Breast epithelium (tissue), 3 donors: ENCODE measurements around the gene RPUSD1.

Experiments used
- POLR2A ChIP-seq: fragments of 450-650 bp; IDR thresholded peaks from one replicate; pipeline ENCODE4 v1.6.1; 2016; ENCODE audit warnings: antibody characterized with exemption, mild to moderate bottlenecking, moderate library complexity
- POLR2AphosphoS5 ChIP-seq, 3 donors: sonication (generic); formaldehyde crosslinking; IDR thresholded peaks; one replicate each; pipeline ENCODE4 v1.6.1; 2017; ENCODE audit warnings: antibody characterized with exemption in 3 of 3
- TF ChIP-seq, protein P1 (sequence below), 3 donors: fragments of 450-650 bp; IDR thresholded peaks; one replicate each; pipeline ENCODE4 v1.5.1; 2016 to 2017; ENCODE audit warnings: antibody characterized with exemption in 3 of 3, mild to moderate bottlenecking in 3 of 3, moderate library complexity in 3 of 3

DNA sequence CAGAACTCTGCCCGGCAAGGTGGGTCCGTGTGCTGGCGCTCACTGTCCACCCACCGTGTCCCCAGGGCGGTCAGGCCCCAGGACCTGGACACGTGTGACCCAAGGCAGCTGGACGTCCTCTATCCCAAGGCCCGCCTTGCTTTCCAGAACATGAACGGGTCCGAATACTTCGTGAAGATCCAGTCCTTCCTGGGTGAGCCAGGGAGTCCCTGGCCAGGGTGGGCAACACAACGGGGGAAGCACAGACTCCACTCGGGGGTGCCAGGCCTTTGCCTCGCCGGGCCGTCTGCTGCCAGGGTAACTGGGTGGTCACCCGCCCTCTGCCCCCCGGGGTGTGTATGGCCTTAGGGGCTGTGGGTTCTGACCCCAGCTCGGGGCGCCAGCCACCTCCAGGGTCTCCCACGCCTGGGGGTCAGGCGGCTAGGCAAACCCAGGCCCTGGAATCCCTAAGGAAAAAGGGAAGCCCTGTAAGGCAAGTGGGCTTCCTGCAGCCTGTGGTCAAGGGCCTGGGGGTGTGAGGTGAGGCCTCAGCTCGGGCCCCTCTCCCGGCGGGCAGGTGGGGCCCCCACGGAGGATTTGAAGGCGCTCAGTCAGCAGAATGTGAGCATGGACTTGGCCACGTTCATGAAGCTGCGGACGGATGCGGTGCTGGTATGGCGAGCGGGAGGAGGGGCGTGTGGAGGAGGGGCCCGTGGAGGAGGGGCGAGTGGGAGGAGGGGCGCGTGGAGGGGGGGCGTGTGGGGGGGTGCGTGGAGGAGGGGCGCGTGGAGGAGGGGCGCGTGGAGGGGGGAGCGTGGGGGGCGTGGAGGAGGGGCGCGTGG is 21.2 kb downstream of the RPUSD1 start:
- TF ChIP-seq, protein P1, sequence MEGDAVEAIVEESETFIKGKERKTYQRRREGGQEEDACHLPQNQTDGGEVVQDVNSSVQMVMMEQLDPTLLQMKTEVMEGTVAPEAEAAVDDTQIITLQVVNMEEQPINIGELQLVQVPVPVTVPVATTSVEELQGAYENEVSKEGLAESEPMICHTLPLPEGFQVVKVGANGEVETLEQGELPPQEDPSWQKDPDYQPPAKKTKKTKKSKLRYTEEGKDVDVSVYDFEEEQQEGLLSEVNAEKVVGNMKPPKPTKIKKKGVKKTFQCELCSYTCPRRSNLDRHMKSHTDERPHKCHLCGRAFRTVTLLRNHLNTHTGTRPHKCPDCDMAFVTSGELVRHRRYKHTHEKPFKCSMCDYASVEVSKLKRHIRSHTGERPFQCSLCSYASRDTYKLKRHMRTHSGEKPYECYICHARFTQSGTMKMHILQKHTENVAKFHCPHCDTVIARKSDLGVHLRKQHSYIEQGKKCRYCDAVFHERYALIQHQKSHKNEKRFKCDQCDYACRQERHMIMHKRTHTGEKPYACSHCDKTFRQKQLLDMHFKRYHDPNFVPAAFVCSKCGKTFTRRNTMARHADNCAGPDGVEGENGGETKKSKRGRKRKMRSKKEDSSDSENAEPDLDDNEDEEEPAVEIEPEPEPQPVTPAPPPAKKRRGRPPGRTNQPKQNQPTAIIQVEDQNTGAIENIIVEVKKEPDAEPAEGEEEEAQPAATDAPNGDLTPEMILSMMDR (IDR thresholded peaks at IDR 0.05) = no peak
- TF ChIP-seq POLR2A = no peak
- no peak for TF ChIP-seq POLR2AphosphoS5 (IDR thresholded peaks at IDR 0.05)
